SHP77 treated with DMSO at 0.1 percent for 48 hours (cell line): ENCODE measurements around the gene TLE1.
A peak's percentile ranks its signal among the peaks of the same experiment; 100 is the strongest.
"Not testable (repeated sequence)": the region's sequence is repeated elsewhere in the genome, so short reads cannot be mapped to it uniquely, and the experiment has no call there.

Source experiments
- DNase-seq: peaks from one replicate; lab custom pipeline; 2025; lab: John Stamatoyannopoulos, UW

TLE1 gene

DNA sequence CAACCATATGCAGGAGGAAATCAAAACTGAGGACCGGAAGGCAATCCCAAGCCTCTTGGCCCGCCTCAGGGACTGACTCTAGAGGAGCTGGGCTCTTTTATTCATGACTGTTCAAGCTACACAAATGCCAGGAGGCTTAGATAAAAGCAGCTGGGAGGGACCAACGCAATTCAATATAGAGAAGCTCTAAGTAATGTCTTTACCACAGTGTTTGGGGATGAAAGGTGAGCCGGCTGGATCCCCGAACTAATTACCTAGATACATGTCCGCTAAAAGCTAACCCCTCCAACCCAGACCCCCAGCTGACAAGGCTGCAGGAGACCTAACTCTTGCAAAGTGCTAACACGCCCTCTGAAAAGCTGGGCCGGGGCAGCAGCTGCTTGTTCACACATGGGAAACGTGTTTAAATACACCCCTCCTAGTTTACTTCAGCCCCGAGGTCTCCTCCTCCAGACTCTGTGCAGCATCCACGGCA is 67.5 kb downstream of the TLE1 start:
- no peak for DNase-seq

DNA sequence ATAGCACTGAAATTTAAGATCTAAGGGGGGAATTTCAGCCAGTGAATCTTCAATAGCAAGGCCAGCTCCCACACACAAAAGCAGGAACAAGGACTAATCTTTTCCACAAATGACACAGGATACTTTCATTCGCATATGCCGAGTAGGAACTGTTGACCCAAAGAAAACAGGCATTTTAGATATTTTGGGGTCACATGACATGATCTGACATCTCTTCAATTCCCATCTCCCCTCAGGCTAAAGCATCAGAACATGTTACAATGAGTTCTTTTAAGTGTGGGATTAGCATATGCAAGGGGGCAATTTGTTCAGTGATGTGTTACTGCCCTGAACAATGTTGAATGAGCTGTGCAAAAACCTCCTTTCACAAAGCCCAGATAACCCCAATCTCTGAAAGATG is 68.2 kb downstream of the TLE1 start:
- no peak for DNase-seq

DNA sequence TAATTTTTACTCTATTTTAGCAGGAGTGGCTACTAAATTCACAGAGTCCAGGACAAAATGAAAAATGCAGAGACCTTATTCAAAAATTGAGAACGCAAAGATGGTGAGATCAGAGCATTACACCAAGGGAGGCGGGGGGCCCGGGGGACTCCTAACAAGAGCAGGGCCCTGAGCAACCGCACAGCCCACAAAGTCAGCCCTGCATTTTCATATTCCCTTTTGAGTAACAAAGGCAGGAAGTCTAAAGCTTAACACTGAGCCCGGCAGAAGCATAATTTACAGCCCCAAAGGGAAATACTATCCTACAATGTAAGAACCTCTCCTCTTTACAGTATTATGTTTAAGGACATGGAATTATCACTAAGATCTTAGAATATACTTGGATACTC is 69.4 kb downstream of the TLE1 start:
- no peak for DNase-seq

DNA sequence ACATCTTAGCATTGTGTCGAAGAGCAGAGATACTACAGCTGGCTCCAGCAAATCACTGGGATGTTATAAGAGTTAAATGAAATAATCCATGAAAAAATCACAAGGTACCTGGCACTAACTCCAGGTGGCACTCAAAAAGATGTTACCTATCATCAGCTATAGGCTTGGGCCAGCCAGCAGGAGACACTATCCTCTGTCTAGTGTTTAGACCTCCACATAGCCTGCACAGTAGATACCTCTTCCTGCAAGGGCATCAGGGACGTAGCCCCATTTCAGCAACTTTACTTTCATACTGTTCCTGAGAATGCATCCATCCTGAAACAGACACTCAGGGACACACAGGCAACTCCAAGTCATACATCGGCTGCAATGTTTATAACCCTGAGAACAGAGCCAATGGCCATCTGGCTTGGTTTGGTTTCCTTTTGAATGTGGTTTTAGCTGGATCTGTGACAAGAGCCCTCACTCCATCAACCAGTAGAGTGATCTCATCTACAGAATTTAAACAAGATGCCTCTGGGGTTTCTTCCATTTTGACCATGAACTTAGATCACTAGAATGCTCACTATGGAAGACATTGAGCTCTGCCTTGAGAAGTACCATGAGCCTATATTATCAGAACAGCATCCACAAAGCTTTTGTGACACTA is 69.9 kb downstream of the TLE1 start:
- DNase-seq = no peak

DNA sequence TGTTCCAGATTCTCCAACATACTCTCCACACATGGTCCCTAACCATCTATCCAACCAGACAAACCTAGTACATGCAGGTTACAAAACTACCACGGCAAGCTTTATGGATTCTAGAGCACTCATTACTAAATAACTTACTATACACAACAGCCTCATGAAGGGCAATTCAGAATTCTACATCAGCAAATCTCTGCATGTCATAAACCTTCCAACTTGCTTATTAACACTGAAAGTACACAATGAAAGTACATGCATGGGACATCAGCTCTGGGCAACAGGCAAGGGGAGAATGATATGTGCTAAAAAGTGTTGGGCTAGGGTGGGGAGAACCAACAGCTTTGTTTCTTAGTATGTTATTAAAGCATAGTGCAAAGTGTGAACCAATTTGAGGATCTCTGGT is 70.4 kb downstream of the TLE1 start:
- no peak for DNase-seq

DNA sequence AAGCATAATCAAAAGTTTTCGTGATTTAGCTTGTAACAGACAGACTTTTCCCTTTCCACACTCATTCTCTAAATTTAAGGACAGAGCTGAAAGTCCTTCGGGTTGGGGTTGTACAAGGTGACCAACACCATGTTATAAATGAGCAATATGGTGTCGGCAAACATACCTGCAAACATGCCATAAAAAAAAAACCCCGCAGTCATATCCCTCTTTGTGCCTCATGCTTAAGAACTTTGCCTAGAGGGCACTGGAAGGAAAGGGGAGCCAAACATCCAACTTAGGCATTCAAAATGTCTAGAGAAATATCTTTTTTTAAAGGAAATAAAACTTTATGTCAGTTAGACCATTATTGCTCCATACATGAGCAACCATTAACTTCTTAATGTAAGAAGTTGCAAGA is 73.2 kb downstream of the TLE1 start:
- no peak for DNase-seq

DNA sequence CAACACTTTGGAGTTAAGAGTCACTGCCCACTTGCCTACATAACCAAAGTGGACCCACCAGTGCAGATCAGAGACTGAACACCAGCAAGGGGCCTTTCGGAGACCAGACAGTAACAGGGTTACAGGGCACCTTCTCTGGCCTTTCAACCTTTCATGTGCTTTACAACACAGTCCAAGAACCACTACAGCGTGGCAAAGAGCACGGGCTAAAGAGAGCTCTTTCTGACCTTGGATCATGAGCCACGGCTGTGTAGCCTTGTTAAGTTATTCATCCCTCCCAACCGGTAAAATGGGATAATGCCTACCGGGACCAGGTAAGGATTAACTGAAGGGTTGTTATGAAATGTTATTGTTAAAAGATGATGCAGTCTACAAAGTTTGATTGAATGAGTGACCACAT is 75.0 kb downstream of the TLE1 start:
- no peak for DNase-seq

DNA sequence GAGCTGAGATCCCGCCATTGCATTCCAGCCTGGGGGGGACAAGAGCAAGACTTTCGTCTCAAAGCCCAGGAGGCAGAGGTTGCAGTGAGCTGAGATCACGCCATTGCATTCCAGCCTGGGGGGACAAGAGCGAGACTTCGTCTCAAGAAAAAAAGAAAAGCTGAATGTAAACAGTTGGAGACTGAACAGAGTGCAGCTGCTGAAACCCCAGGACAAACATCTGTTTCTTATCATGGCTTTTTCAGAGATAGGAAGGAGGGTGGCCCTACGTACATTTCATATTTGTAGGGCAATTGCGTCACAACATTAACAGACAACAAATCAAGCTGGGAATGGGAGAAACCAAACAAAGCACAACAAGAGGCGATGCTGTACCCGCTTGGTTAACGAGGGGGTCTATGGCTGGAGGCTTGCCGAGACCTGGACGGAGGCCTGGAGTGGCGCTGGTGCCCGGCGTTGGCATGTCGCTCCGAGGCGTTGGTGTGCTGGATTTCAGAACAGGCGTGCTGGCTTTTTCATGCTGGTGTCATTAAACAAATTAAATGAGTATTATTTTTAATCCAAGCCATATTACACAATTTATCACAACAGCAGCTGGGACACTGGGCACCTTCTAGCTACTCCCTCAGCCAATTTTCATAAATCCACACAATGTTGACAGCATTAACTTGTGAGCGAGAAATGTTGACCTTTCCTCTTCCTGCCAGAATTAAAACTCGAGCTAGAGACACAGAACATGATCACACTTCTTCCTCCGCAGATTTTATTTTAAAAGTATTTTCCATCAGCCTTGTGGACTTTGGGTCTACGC is 76.1 kb downstream of the TLE1 start:
- no peak for DNase-seq

DNA sequence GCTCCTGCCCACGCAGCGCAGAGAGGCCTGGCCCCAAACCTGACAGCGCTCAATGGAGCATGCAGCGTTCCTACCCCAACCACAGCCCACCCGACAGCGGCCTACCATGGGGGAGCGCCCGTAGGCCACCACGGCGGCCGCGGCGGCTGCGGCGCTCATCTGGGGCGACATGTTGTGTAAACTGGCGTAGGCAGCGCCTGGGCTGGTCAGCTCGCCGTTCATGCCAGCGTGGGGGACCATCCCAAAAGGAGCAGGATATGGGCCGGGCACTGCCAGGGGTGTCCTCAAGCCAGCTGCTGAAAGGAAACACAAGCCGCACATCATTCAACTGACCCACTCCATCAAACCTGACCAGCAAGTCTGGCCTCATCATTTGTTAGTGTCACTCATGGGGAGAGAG is 77.7 kb downstream of the TLE1 start:
- no peak for DNase-seq

DNA sequence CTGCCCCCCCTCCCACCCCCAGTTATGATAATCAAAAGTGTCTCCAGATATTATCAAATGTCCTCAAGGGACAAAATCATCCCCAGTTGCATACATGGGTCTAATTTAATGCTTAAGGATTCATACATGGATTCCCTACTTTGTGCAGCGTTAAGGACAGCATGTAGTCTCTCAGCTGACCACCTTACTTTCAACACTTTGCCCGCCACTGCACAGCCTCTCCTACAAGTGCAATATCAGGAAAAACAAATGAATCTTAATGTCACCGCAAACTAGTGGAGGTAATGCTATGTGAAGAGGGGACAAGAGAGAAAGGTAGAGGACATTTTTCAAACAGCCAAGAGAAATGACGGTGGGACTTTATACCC is 78.6 kb downstream of the TLE1 start:
- no peak for DNase-seq

DNA sequence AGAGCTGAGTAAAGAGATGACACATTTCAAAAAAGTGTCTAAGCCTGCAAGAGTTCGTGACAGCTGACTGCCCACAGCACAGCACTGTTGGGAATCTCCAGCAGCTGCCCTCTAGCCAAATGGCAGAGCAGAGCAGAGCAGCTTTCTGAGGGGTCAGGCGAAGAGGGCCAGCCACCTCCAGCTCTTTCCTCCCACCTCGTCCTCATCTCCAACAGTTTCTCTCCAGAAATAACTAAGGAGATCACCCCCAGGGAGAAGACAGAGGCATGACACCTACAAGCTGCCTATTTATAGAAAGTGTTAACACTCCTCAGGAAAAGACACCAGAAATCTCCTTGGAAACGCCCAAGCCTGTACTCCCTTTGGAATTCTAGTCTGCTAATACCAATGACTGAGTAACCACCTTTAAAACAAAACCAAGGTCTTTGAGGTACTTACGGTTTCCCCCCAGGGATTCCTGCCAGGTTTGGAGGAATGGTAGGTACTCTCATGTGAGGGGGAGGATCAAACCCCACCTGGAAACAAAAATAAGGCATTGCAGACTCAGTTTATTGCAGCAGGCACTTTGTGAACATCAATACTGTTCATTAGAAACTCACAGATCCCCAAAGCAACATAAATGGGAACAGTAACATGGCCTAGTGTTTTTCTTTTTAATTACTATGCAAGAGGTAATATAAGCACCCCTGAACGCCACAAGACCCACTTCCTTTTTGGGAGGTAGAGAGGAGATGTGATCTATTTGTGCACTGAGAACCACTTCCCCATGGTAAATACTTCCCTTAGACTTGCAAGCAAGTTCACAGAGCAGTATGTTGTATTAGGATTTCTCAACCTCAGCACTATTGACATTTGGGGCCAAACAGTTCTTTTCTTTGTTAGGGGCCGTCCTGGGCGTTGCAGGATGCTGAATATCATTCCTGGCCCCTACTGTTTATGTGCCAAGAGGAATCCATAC is 79.3 kb downstream of the TLE1 start:
- no peak for DNase-seq

DNA sequence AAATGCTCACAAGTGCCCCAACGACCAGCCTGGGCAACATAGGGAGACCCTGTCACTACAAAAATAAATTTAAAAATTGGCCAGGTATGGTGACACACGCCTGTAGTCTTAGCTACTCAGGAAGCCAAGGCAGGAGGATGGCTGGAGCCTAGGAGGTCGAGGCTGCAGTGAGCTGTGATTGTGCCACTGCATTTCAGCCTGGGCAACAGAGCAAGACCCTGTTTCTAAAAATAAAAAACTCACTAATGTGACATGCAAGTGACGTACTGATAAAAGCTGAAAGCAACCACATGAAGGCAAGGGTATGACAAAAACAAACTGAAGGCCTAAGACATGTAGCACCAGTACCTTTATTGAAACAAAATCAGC is 81.1 kb downstream of the TLE1 start:
- no peak for DNase-seq

DNA sequence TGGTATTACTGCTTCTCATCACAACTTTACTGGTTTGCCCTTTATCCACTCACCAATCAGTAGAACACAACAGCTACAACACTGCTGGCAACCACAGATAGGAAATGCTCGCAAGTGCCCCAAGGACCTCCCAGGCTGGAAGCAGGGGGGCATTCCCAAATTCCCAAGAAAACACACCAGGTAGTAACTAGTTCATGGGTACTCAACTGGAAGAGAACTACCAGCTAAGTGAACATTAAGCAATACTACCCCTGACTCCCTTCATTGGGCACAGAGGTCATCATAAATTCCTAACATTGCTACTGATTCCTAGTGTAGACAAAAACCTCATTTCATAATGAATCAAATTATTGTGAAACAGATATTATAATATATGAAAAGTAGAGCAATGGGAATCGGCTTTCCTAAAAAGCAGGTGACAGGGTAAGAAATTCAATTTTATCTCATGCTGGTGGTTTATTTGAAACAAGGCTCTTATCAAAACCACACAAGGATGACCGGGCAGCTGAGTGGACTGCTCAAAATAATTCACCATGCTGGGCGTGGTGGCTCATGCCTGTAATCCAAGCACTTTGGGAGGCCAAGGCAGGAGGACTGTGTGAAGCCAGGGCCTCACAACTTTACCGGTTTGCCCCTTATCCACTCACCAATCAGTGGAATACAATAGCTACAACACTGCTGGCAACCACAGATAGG is 81.6 kb downstream of the TLE1 start:
- DNase-seq = no peak

DNA sequence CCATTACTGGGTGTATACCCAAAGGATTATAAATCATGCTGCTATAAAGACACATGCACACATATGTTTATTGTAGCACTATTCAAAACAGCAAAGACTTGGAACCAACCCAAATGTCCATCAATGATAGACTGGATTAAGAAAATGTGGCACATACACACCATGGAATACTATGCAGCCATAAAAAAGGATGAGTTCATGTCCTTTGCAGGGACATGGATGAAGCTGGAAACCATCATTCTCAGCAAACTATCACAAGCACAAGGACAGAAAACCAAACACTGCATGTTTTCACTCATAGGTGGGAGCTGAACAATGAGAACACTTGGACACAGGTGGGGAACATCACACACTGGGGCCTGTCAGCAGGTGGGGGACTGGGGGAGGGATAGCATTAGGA is 83.1 kb downstream of the TLE1 start:
- not testable (repeated sequence) for DNase-seq

DNA sequence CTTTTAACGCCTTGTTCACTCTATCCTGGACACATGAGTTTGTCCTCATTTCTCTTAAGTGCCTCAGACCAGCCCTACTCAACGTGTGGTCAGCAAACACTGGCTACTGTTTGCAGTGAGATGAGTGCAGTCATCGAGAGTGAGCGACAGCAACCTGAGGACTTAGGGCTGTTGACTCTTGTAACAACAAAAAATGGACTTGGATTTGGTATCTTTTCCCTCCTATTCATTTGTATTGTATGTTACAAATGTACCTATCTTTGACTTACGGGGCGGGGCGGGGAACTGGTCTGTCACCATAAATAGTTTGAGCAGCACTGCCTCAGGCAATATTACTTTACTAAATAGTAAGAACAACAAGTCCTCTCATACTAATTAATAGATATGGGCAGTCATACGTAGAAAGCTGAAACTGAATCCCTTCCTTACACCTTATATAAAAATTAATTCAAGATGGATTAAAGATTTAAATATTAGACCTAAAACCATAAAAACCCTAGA is 84.1 kb downstream of the TLE1 start:
- DNase-seq = peak; percentile 52

DNA sequence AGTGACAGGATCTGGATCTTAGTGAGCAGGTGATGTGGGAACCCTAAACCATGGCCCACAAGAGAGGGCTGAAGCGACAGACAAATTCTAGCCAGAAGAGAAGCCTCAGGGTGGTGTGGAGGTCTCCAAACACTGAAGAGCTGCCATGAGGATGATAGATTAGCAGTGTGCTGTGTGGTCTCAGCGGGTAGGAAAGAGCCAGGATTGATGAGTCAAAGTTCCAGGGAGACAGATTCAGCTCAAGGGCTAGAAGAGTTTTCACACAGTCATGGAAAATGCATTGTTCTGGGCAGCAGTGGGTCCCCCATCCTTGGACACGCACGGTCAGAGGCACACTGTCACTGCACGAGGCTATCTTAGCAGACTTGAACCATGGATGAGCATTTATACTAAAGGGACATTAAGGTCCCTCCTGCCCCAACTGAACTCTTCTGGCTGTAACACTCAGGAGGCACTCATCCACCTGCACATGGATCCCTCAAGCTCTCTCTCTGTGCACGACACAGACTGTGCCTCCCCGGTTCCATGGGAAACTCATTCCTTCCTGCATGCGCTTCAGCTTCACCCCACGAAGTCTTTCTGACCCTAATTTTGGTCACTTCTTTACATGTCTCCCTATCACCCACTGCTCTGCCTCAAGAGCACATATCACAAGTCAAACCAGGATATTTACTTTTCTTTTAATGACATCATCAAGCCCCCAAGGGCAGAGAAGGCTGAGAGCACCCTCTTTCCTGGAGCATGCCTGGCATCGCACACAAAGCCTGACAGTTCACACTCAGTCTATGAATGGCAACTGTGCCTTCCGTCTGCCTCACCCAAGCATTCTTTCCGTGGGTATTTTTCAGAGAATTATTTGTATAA is 84.8 kb downstream of the TLE1 start:
- no peak for DNase-seq

DNA sequence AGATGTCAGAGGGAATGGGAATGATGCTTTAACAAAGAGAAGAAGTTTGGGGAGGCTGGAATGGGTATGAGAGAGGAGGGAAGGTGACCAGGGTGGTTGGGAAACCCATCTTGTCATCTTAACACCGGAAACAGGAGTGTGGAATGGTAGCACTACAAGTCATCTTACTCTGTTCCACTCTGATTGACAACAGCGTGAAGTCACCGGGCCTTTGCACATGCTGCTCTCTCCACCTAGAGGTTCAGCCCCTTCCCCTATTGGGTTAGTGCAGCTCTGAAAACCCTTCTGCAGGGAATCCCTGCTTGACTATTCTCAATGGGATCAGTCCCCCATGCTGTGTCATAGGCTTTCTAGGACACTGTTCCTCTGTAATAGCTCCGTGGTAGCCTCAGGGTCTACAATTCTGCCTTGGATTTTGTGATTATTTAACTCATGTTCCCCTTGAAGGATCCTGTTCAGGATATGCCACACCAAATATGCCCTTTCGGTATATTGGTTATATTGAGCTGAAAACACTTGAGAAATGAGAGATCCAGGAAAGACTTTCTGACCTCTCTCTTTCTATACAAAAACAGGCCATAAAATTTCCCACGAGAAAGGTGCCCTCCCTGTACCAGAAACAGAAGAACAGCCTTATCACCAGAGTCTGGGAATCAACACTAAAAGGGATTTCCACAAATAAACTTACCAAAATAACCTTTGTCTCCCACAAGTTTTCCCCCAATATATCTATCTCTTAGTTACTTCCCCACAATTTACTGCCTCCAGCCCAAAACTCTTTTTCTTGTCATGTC is 86.3 kb downstream of the TLE1 start:
- no peak for DNase-seq

DNA sequence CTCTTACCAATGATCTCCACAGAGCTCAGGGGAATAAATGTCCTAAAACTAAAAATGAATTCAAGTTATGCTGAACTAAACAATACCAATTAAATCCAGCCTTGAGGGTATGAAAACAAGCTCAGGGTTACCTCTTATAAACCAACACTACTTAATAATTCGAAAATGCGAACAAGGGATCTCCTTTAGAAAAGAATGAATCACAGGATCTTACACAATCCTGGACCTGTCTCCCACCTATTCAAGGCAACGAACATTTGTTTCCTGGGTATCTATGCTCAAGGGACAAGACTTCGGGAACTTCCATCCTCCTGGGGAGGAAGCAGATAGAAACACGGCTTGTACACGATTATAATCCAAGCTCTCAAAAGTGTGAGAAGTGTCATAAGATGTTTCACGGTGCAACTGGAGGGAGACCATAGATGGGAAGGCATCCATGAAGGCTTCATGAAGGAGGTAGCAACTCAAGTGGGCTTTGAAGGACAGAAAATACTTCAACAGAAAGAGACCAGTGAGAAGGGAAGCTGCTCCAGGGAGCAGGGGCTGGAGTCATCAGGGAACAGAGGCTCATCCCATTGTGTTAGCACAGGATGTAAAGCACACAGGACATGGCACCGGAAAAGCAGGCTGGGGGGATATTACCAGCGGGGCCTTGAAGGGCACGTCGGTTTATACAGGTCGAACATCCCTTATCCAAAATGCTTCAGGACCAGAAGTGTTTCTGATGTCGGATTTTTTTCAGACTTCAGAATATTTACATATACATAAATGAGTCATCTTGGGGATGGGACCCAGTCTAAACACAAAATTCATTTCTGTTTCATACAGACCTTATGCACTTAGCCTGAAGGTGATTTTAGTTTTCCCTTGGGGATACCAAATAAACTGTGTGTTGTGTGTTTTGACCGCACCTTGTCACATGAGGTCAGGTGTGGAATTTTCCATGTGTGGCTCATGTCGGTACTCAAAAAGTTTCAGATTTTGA is 87.4 kb downstream of the TLE1 start:
- DNase-seq = no peak

DNA sequence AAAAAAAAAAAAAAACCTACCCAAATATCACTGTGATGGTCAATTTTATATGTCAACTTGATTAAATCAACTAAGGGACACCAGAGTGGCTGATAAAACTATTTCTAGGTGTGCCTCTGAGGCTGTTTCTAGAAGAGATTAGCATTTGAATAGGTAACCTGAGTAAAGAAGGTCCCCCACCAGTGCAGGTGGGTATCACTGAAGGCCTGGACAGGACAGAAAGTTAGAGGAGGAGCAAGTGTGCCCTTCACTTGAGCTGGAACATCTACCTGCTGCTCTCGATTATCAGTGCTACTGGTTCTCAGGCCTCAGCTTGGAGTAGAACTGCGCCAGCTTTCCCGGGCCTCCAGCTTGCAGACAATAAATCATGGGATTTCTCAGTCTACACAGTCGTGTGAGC is 88.7 kb downstream of the TLE1 start:
- no peak for DNase-seq
